Measurements from ENCODE around the gene ABTB2. TPM values are rescaled to one million over a fixed set of nuclear protein-coding genes. Genes with fewer than 3 reads are reported as not detected.
"Not testable (repeated sequence)": the region's sequence is repeated elsewhere in the genome, so short reads cannot be mapped to it uniquely, and the experiment has no call there.

The ABTB2 gene
- total RNA-seq, 1 experiment from 2014 or later, result 1.2 TPM

DNA sequence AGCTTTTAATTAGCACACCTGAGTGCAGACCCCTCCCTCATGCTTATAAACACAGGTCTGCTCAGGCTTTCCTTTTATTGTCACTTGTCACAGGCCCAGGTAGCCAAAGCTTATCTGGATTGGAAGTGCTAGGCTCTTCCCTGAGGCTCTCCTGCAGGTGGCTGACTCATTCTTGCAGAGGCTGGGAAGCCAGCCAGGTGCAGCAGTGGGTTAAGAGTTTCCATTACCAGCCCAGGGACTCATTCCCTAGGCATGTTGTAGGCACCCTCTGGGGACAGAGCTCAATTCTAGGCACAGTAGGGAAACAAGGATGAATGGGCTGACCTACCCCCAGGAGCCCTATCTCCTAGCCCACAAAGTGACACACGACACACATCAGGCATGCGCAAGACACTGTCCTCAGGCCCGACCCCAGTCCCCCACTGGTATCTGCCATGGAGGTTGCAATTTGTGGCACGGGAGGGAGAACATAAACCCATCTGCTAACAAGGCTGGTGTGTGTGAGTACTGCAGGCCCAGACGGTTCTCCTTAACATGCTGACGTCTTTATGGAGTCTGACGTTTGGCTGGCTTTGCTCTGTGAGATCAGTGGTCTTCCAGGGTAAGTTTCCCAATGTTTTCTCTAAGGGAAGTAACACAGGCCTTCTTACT is 94.2 kb downstream of the ABTB2 start:
- DNase-seq (ENCODE audit: low spot score), result peak; percentile 86

DNA sequence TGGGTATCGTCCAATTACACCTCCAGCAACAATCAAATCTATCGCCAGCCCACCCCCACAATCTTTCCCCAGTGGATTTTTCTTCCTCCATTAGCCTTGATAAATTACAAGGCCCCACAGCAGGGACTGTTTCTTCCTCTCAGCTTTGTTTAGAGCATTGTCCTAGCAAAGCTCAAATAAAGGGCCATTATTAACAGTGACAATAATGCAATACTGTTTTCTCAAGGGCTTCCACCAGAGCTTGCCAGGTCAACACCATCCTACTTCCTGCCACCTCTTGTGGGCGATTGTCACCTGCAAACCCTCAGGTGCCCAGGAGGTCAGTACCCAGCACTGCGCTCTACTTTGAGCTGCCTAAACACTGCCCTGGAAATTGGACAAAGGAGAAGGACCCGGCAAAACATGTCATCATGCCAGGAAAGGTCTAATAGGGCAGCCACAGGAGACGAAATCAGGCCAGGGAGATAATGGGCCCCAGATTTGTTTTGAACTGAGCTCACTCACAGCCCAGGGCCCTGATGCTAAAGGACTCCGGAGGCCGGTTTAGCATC is 95.2 kb downstream of the ABTB2 start:
- DNase-seq (ENCODE audit: low spot score), result no peak

GRCh38 chr11:34261820-34262219 is 96.0 kb downstream of the ABTB2 start:
- no peak for DNase-seq (ENCODE audit: low spot score)

DNA sequence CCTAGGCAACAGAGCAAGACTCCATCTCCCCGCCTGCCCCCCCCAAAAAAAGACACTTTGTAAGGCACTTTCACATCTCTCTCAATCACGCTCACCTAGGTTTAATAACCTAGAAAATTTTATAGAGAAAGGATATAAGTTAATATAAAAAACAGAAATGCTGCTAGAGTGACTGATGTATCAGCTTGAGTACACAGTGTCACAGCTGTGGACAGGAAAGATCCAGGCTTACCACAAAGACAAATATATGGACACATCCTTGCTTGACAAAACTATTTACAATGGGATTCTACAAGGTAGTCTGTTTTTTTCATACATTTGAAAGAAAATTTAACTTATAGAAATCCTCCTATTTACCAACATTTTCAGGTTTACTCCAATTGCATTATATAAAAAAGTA is 96.7 kb downstream of the ABTB2 start:
- DNase-seq (ENCODE audit: low spot score), result no peak

DNA sequence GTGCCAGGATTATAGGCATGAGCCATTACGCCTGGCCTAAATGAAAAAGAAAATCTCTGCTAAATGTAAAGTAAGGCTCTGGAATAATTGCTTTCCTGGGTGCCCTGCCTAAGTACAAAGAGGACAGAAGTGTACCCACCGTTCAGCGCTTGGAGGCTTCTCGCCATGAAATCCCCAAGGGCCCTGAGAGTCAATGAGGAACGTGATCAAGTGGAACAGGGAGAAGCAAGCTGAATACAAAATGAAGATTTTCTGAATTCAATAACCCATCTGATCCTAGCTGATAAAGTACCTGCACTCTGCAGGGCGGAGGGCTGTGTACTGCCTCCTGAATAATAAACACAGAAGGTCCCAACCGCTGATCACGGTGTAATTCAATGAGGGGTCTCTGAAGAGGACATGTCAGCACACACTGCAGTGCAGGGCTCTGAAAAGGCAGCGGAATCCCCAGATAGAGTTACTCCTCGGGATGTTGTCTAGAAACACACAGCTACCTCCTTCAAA is 97.7 kb downstream of the ABTB2 start:
- DNase-seq (ENCODE audit: low spot score), result no peak

GRCh38 chr11:34259087-34259486 is 98.7 kb downstream of the ABTB2 start:
- no peak for DNase-seq (ENCODE audit: low spot score)

GRCh38 chr11:34256626-34257025 is 101.2 kb downstream of the ABTB2 start:
- no peak for DNase-seq (ENCODE audit: low spot score)

GRCh38 chr11:34256150-34256549 is 101.7 kb downstream of the ABTB2 start:
- DNase-seq (ENCODE audit: low spot score), result no peak

DNA sequence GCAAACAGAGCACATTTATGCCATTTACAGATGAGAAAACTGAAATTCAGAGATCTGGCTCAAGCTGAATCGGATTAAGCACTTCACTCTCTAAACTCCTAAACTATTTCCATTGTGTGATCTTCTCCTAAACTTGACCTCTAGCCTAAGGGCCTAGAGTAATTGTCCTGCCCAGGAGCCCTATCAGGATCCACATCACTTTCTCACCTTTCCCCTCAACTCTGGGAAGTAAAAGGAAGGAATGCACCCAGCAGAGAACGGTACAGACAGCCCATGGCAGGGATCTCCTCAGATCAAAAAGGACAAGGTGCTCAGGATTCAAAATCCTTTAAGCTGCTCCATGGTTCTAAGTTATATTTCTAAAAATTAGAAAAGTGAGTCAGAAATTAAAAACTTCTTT is 102.7 kb downstream of the ABTB2 start:
- no peak for DNase-seq (ENCODE audit: low spot score)

DNA sequence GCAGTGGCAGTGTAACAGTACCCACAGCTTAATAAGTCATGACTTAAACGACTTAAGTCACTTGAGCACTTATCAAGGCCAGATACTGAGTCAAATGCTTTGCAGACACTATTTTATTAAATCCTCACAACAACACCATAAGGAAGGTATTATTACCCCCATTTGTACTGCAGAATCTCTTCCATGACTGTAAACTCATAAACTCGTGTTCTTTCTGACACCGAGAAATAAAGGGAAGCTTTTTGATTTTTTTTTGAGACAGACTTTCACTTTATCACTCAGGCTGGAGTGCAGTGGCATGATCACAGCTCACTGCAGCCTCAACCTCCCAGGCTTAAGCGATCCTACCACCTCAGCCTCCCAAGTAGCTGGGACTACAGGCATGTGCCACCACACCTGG is 103.8 kb downstream of the ABTB2 start:
- no peak for DNase-seq (ENCODE audit: low spot score)

- no peak for DNase-seq (ENCODE audit: low spot score)
Observed at GRCh38 chr11:34252651-34253050, 105.2 kb downstream of the ABTB2 start.

GRCh38 chr11:34252015-34252414 is 105.8 kb downstream of the ABTB2 start:
- no peak for DNase-seq (ENCODE audit: low spot score)

GRCh38 chr11:34251589-34251980 is 106.2 kb downstream of the ABTB2 start:
- no peak for DNase-seq (ENCODE audit: low spot score)

DNA sequence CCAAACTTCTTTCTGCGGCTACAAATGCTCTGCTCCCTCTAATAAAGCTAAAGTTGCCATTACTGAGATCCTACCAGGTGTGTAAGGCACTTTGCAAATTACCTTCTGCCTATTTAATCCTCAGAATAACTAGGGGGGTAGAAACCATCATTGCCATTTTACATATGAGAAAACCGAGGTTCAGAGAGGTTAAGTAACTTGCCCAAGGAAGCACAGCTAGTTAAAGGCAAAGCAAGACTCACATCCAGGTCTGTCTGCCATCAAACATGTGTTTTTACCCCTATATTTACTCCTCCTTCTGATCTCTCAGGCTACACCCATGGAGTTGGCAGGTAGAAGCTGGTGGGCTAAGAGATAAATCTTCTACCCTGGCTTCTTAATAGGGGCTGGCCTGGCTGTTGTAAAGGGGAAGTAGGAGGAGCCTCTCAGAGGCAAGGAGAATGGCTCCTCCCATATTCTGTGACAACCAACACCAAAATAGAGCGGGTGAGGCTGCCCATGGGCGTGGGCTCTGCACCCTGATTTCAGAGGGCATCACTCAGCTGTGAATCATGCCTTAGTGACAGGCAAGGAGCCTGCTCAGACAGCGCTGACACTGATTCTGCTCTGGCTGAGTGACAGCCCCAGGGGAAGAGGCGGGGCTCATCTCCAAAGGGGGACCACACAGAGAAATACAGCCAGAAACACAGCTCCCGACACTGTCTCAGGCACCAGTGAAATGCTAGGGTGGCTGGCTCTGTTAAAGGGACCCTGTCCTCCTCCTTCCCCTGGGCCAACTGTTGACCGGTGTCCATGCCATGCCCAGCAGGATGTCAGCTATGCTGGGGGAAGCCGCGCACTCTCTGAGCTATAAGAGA is 106.8 kb downstream of the ABTB2 start:
- DNase-seq (ENCODE audit: low spot score), result peak; percentile 54

GRCh38 chr11:34250211-34250610 is 107.6 kb downstream of the ABTB2 start:
- no peak for DNase-seq (ENCODE audit: low spot score)

DNA sequence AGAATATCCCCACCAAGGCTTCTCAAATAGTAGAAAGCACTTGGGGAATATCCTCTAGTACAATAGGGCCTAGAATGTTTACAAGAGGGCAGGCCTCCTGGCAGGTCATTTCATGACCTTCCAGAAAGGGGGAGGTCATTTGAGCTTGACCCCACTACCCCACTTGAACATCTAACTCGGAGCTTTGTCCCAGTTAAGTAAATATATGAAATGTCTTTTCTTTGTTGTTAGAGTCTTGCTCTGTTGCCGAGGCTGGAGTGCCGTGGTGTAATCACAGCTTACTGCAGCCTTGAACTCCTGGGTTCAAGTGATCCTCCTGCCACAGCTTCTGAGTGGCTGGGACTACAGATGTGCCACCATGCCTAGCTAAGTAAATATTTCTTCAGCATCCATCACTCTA is 108.4 kb downstream of the ABTB2 start:
- no peak for DNase-seq (ENCODE audit: low spot score)

DNA sequence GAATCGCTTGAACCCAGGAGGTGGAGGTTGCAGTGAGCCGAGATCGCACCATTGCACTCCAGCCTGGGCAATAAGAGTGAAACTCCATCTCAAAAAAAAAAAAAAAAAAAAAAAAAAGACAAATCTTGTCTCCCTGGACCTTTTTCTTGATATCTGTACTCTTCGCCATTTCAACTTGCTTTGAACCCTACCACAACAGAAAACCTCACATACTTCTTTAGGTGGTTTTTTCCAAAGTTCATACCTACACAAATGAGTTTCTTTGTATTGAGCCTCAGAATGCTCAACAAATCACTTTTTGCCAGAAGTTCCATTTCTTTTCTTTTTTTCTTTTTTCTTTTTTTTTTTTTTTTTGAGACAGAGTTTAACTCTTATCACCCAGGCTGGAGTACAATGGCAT is 111.3 kb downstream of the ABTB2 start:
- not testable (repeated sequence) for DNase-seq (ENCODE audit: low spot score)

- DNase-seq (ENCODE audit: low spot score), result no peak
Observed at GRCh38 chr11:34245041-34245440, 112.8 kb downstream of the ABTB2 start.

DNA sequence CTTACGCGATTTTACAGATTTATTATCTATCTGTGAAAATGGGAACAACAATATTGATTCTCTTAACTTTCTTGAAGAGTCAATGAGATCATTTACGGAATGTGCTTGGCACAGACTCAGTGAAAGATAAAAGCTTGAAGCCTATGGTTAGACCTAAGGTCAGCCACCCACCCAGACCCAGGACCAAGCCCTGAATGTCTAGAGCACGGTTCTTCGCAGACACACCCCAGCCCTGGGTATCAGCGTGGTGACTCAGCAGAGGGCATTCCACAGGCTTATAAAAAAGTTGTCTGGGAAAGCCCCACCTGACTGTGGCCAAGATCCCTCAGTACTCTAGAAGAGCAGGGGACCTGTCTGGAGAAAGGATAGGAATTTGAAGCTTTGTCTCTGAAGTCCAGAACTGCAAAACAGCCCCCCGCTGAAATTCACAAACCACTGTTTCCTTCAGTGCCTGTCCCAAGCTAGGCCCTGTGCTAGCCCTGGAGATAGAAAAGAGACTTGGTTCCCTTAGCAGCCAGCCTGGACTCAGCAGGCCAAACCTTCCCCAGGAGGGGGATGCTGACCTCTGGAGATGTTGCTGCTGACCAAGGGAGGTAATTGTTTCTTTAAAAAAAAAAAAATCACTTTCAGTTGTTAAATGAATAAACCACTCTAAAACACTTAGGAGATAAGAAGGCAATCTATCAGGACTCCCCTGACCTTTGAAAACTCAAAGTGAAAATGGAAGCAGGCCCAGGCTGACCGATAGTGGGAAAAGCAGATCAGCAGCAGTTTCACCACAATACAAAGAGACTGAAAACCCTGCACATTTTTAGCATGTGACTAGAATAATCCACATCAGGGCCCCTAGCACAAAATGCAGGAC is 114.0 kb downstream of the ABTB2 start:
- DNase-seq (ENCODE audit: low spot score), result peak; percentile 73

GRCh38 chr11:34242037-34242625 is 115.7 kb downstream of the ABTB2 start:
- DNase-seq (ENCODE audit: low spot score), result no peak

DNA sequence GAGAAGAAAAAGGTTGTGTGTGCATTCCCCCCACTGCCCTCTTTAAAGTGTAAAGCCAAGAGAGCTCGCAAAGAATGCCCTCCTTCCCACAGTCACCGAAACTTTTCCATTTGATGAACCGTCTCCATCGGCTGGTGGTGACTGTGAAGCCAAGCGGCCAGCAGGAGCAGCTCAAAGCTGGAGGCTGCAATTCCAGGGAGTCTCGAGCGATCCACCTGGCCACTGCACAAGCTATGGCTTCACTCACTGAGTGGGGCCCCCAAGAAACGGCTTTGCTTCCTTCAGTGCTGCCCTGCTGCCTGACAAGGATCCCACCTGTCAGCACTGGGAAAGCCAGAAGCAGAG is 117.7 kb downstream of the ABTB2 start:
- no peak for DNase-seq (ENCODE audit: low spot score)
